Measurements from ENCODE around the gene GADD45G.

The GADD45G gene

GRCh38 chr9:89642789-89643188 is 38.0 kb downstream of the GADD45G start:
- no peak for TF ChIP-seq JUND (IDR thresholded peaks at IDR 0.05; ENCODE audit: low read depth)
- DNase-seq (ENCODE audit: low read depth in 1 of 2, low spot score in 1 of 2), result no peak
- in situ Hi-C loops (cut with HindIII; ENCODE audit: low pct_unique_long_range_greater_than_20kb, low sequenced_read_pairs), result no loop called here

- TF ChIP-seq JUND (IDR thresholded peaks at IDR 0.05; ENCODE audit: low read depth), result no peak
- no peak for DNase-seq (ENCODE audit: low read depth in 1 of 2, low spot score in 1 of 2)
- in situ Hi-C loops (cut with HindIII; ENCODE audit: low pct_unique_long_range_greater_than_20kb, low sequenced_read_pairs), result no loop called here
These were observed 41.6 kb downstream of the GADD45G start for GRCh38 chr9:89646189-89646939.

GRCh38 chr9:89647366-89648128 is 42.7 kb downstream of the GADD45G start:
- TF ChIP-seq JUND (IDR thresholded peaks at IDR 0.05; ENCODE audit: low read depth), result no peak
- no peak for DNase-seq (ENCODE audit: low read depth in 1 of 2, low spot score in 1 of 2)
- in situ Hi-C loops (cut with HindIII; ENCODE audit: low pct_unique_long_range_greater_than_20kb, low sequenced_read_pairs), result no loop called here

- no peak for DNase-seq (ENCODE audit: low read depth in 1 of 2, low spot score in 1 of 2)
- TF ChIP-seq JUND (IDR thresholded peaks at IDR 0.05; ENCODE audit: low read depth), result no peak
- in situ Hi-C loops (cut with HindIII; ENCODE audit: low pct_unique_long_range_greater_than_20kb, low sequenced_read_pairs), result no loop called here
These were observed 43.6 kb downstream of the GADD45G start for GRCh38 chr9:89648247-89649000.

- in situ Hi-C loops (cut with HindIII; ENCODE audit: low pct_unique_long_range_greater_than_20kb, low sequenced_read_pairs), result no loop called here
- TF ChIP-seq JUND (IDR thresholded peaks at IDR 0.05; ENCODE audit: low read depth), result no peak
- DNase-seq (ENCODE audit: low read depth in 1 of 2, low spot score in 1 of 2), result no peak
These were observed 44.4 kb downstream of the GADD45G start for GRCh38 chr9:89649039-89649691.

GRCh38 chr9:89654025-89654662 is 49.3 kb downstream of the GADD45G start:
- in situ Hi-C loops (cut with HindIII; ENCODE audit: low pct_unique_long_range_greater_than_20kb, low sequenced_read_pairs), result no loop called here
- TF ChIP-seq JUND (IDR thresholded peaks at IDR 0.05; ENCODE audit: low read depth), result no peak
- DNase-seq (ENCODE audit: low read depth in 1 of 2, low spot score in 1 of 2), result no peak

GRCh38 chr9:89655056-89655989 is 50.5 kb downstream of the GADD45G start:
- in situ Hi-C loops (cut with HindIII; ENCODE audit: low pct_unique_long_range_greater_than_20kb, low sequenced_read_pairs), result no loop called here
- DNase-seq (ENCODE audit: low read depth in 1 of 2, low spot score in 1 of 2), result no peak
- no peak for TF ChIP-seq JUND (IDR thresholded peaks at IDR 0.05; ENCODE audit: low read depth)

Data from T47D (cell line).